Measurements from ENCODE around the gene TTC33.
"Not testable (repeated sequence)": the region's sequence is repeated elsewhere in the genome, so short reads cannot be mapped to it uniquely, and the experiment has no call there.

TTC33 gene

GRCh38 chr5:40779561-40779960, 23.8 kb upstream of the TTC33 start:
- no peak for DNase-seq (ENCODE audit: low spot score)

DNA sequence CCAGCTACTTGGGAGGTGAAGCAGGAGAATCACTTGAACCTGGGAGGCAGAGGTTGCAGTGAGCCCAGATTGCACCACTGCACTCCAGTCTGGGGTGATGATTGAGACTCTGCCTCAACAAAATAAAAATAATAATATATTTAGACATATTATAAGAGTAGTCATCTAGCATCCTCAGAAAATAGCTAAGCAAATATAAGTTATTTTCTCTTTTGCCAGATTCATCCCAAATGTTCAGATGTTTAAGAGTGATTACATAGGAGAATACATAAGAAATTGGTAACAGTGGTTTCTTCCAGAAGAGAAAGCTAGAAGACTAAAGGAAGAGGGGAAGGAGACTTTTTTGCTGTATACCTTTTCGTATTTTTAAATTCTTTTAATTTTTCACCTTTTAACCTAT, 22.4 kb upstream of the TTC33 start:
- no peak for DNase-seq (ENCODE audit: low spot score)

GRCh38 chr5:40776658-40776977, 20.9 kb upstream of the TTC33 start:
- DNase-seq (ENCODE audit: low spot score), result no peak

GRCh38 chr5:40775846-40776657, 20.3 kb upstream of the TTC33 start:
- no peak for DNase-seq (ENCODE audit: low spot score)

DNA sequence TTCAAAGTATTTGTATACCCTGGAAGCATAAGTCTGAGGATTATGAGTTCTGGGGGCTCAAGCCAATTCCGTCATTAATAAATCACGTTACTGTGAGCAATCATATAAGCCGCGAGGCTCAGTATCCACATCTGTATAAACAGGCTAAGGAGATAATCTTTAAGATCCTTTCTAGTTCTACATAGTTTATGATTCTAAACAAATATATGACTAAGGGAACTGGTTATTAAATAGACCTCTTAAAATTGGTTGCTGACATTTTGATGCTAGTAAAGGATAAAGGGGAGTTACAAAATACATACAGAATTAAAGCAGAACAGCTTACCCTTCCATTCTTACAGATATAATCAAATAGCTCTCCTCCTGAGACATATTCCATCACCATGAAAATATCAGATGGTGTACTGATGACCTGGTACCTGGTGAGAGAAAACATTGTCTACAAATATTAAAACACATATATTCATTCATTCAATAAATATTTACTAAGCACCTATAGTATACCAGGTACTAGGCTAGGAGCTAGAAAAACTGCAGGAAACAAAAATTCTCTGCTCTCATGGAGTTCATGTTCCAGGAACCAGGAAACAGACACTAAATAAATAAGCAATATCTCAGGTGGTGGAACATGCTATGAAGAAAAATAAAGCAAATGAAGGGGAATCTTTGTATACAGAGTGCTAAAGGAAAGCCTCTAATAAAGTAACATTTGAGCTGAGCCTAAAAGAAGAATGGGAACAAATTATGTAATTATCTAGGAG, 19.5 kb upstream of the TTC33 start:
- no peak for DNase-seq (ENCODE audit: low spot score)

- no peak for DNase-seq (ENCODE audit: low spot score)
These were observed 18.9 kb upstream of the TTC33 start for GRCh38 chr5:40774623-40775022.

GRCh38 chr5:40770764-40771163, 15.0 kb upstream of the TTC33 start:
- DNase-seq (ENCODE audit: low spot score), result no peak

DNA sequence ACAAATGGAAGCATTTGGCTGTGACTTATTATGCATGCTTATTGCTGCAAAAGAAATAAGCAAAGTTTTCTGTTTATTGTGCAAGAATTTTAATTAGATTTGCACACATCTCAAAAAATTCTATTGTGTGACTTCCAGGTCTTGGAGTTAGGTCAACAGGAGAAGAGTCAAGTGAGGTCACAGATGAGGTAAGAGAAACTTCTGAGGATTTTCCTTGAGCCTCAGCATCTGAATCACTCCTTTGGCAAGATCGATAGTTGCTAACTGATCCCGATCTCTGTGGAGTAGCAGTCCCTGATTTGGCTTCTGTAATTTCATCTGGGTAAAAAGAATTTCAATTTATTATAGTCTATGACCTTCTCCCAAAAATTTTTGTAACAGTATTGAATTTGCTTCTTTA, 6.9 kb upstream of the TTC33 start:
- no peak for DNase-seq (ENCODE audit: low spot score)

- no peak for DNase-seq (ENCODE audit: low spot score)
These were observed 1.6 kb upstream of the TTC33 start for GRCh38 chr5:40757400-40757799.

- peak; percentile 69 for DNase-seq (ENCODE audit: low spot score)
These were observed 711 bp downstream of the TTC33 start for GRCh38 chr5:40755093-40755406.

DNA sequence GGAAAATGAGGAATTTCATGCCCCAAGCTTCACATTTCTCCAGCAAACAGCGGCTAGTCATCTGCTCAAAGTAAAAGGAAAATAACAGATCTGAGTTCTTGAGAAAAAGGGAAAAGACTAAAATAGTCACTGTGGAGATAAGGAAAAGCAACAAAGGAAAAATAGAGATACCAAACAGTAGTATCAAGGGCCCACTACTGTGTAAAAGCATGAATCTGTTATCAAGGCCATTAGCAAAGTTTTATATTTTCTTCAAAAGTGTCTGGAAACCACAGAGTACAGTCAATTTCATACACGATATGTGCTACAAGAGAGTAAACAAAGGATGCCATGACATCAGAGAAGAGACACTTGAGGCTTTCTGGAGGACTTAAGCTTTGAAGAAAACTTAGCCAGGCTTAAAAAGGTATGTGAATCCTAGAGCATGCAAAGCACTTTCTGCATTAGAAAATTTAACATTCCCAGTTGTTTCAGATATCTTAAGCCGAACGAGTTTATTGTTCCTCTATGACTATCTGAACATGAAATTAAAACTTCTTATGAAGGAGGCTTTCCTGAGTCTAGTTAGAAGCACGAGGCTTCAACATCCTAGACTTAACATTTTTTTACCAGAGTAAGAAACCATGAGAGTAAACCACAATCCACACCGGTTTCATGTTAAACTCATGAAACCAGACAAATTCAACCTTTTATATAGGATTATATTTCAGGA, 1.2 kb downstream of the TTC33 start:
- no peak for DNase-seq (ENCODE audit: low spot score)

GRCh38 chr5:40746703-40747102, 9.1 kb downstream of the TTC33 start:
- no peak for DNase-seq (ENCODE audit: low spot score)

DNA sequence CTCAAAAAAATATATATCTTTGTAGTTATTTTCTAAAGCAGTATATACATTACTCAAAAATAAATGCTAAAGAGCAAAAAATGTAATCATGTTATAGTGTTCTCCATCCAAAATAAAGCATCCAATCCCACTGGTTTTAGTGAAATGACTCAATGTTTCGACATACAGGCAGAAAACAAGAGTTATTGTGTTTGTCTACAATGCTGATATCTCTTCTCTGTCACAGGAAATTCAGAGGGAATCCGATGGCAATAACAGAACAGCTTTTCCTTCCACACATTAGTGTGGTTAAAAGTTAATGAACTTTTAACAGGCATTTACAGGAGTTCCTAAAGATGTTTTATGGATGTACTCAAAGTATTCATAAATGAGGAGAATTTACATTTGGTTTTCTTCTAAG, 12.0 kb downstream of the TTC33 start:
- no peak for DNase-seq (ENCODE audit: low spot score)

- DNase-seq (ENCODE audit: low spot score), result no peak
These were observed 17.3 kb downstream of the TTC33 start for GRCh38 chr5:40738502-40738901.

GRCh38 chr5:40736103-40736875, 19.5 kb downstream of the TTC33 start:
- DNase-seq (ENCODE audit: low spot score), result peak; percentile 32

GRCh38 chr5:40735609-40736008, 20.2 kb downstream of the TTC33 start:
- DNase-seq (ENCODE audit: low spot score), result no peak

GRCh38 chr5:40734986-40735385, 20.8 kb downstream of the TTC33 start:
- no peak for DNase-seq (ENCODE audit: low spot score)

GRCh38 chr5:40733879-40734563, 21.7 kb downstream of the TTC33 start:
- no peak for DNase-seq (ENCODE audit: low spot score)

GRCh38 chr5:40733434-40733833, 22.3 kb downstream of the TTC33 start:
- peak; percentile 34 for DNase-seq (ENCODE audit: low spot score)

DNA sequence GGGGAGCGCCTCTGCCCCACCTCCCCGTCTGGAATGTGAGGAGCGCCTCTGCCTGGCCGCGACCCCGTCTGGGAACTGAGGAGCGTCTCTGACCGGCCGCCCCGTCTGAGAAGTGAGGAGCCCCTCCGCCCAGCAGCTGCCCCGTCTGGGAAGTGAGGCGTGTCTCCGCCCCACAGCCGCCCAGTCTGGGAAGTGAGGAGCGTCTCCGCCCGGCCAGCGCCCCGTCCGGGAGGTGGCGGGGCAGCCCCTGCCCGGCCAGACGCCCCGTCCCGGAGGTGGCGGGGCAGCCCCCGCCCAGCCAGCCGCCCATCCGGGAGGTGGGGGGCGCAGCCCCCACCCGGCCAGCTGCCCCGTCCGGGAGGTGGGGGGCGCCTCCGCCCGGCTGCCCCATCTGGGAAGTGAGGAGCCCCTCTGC, 33.3 kb downstream of the TTC33 start:
- DNase-seq (ENCODE audit: low spot score), result not testable (repeated sequence)

DNA sequence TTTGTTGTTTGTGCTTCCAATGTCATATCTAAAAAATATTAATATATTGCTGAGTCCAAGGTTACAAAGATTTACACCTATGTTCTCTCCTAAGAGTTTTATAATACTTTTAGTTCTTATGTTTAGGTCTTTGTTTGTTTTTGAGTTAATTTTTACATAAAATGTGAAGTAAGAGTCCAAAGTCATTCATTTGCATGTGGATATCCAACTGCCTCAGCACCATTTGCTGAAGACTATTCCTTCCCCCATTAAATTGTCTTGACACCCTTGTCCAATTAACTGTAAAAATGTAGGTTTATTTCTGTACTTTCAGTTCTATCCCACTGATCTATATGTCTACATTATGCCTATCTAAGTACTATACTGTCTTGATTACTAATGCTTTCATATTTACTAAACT, 35.7 kb downstream of the TTC33 start:
- no peak for DNase-seq (ENCODE audit: low spot score)

DNA sequence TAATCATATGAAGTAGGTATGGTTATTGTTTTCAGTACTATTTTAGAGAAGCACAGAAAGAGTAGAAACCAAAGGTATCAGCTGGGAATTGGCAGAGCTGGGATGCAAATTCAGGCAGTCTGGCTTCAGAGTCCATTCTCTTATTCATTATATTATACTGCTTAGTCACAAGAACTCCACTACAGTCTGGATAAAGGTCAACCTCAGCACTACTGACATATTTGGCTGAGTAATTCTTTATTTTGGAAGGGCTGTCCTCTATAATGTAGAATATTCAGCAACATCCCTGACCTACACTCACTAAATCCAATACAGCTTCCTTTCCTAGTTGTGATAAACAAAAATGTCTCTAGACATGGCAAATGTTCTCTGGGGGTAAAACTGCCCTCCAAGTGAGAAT, 38.5 kb downstream of the TTC33 start:
- no peak for DNase-seq (ENCODE audit: low spot score)
